Duodenal mucosa (tissue), 2 donors: ENCODE measurements around the gene FAM228B.
A peak's percentile ranks its signal among the peaks of the same experiment; 100 is the strongest.

ENCODE experiments used
- H3K27ac ChIP-seq: one replicate; pipeline ENCODE4 v1.7.0; 2013; ENCODE audit warnings: low read depth, low read length
- H3K27me3 ChIP-seq, 2 donors: one replicate each; pipeline ENCODE4 v1.7.0; 2013; ENCODE audit warnings: low read length in 2 of 2, control low read depth in 1 of 2; ENCODE audit not compliant: insufficient read depth in 2 of 2, control insufficient read depth in 1 of 2
- H3K36me3 ChIP-seq, 2 donors: one replicate each; pipeline ENCODE4 v1.7.0; 2013; ENCODE audit warnings: low read length in 2 of 2, control low read depth in 1 of 2; ENCODE audit not compliant: insufficient read depth in 2 of 2, control insufficient read depth in 1 of 2
- H3K4me1 ChIP-seq, 2 donors: one replicate each; pipeline ENCODE4 v1.7.0; 2013; ENCODE audit warnings: low read length in 2 of 2, control low read depth in 1 of 2; ENCODE audit not compliant: insufficient read depth in 2 of 2, control insufficient read depth in 1 of 2
- H3K4me3 ChIP-seq, 2 donors: one replicate each; pipeline ENCODE4 v1.7.0; 2013; ENCODE audit warnings: low read length in 2 of 2, low read depth in 1 of 2
- H3K9ac ChIP-seq, 2 donors: one replicate each; pipeline ENCODE4 v1.7.0; 2013; ENCODE audit warnings: low read length in 2 of 2, low read depth in 1 of 2
- H3K9me3 ChIP-seq, 2 donors: one replicate each; pipeline ENCODE4 v1.7.0; 2013; ENCODE audit warnings: low read length in 2 of 2, control low read depth in 1 of 2; ENCODE audit not compliant: control insufficient read depth in 1 of 2

Gene FAM228B

DNA sequence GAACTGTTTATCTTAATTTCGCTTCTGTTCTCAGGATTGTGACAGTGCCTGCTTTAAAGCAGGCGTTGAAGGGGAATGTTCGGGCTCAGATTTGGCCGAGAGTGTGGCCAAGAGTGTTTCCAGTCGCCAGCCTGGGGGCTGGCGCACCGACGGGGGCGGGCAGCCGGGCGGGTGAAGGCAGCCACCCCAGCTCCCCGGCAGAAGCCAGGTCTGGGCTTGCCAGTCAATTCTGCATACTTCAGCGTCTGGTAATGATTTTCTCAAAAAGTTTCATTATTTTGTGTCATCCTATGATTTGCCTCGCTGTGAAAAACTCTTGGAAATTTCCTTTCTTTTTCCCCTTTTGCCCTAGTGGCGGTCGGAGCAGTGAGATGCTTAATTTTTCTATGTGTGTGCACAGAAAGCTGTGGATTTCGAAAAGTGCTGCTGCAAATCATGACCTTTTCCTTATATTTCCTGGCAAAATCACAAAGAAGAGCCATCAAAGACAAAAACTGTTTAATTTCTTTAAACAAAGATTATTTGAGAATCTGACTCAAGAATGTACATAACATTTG, 52.4 kb downstream of the FAM228B start:
- H3K27ac ChIP-seq: no peak overlapping the region
- no peaks in the 10 kb centered on the region for H3K27me3 ChIP-seq
- H3K9ac ChIP-seq: no peak overlapping the region
- no peaks in the 10 kb centered on the region for H3K9me3 ChIP-seq
- H3K36me3 ChIP-seq: no peaks in the 10 kb centered on the region
- H3K4me3 ChIP-seq: no peak overlapping the region
- no peaks in the 10 kb centered on the region for H3K4me1 ChIP-seq

DNA sequence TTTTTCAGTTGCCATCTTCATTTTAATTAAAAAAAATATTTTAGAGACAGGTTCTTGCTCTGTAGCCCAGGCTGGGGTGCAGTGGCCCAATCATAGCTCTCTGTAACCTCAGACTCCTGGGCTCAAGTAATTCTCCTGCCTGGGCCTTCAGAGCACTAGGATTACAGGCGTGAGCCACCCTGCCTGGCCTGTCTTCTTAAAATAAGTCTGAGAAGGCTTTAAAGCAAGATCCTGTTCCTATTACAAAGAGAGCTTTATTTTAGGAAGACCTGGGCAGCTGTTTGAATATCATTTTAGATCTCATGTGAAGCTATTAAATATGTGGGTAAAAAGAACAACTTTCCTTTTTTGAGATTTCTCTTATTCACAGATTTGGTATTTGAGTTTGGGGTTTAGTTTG, 53.1 kb downstream of the FAM228B start:
- Histone ChIP-seq H3K9me3 (no peaks in the 10 kb centered on the region), H3K36me3 (no peaks in the 10 kb centered on the region)

GRCh38 chr2:24179683-24180082, 56.4 kb downstream of the FAM228B start:
- Histone ChIP-seq H3K9ac (no peak overlapping the region), H3K27me3 (no peaks in the 10 kb centered on the region), H3K27ac (no peak overlapping the region), H3K4me1 (no peaks in the 10 kb centered on the region), H3K36me3 (no peaks in the 10 kb centered on the region), H3K4me3 (no peak overlapping the region), H3K9me3 (no peaks in the 10 kb centered on the region)

More for the DNA sequence above, 53.1 kb downstream of the FAM228B start:
- H3K9ac ChIP-seq: no peak overlapping the region
- H3K4me1 ChIP-seq: no peaks in the 10 kb centered on the region
- no peak overlapping the region for H3K27ac ChIP-seq
- H3K4me3 ChIP-seq: no peak overlapping the region
- H3K27me3 ChIP-seq: no peaks in the 10 kb centered on the region

- Histone ChIP-seq H3K27ac (no peak overlapping the region), H3K4me1 (no peaks in the 10 kb centered on the region), H3K27me3 (no peaks in the 10 kb centered on the region), H3K9me3 (no peaks in the 10 kb centered on the region), H3K36me3 (no peaks in the 10 kb centered on the region), H3K4me3 (no peak overlapping the region), H3K9ac (no peak overlapping the region)
These were observed 58.6 kb downstream of the FAM228B start for GRCh38 chr2:24181849-24182248.

DNA sequence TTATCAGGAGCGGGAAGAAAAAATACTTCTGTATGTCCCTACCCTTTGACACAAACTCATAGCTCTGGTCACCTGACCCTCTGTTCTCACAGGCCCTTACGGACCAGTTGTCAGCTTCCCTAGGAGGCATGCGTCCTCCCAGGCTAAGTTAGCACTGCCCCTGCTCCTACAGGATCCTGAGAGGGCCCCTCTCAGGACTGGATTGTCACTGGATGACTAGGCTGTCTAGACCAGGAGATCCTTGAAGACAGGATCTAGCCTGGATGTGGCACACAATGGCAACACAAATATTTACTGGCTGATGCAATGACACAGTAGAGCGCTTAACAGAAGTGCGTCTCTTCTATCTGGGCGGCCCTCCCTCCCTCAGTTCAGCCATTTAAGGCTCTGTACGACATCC, 59.2 kb downstream of the FAM228B start:
- H3K9ac ChIP-seq: no peak overlapping the region
- no peak overlapping the region for H3K4me3 ChIP-seq
- no peaks in the 10 kb centered on the region for H3K36me3 ChIP-seq
- H3K4me1 ChIP-seq: no peaks in the 10 kb centered on the region
- no peaks in the 10 kb centered on the region for H3K9me3 ChIP-seq
- H3K27ac ChIP-seq: no peak overlapping the region
- no peaks in the 10 kb centered on the region for H3K27me3 ChIP-seq

DNA sequence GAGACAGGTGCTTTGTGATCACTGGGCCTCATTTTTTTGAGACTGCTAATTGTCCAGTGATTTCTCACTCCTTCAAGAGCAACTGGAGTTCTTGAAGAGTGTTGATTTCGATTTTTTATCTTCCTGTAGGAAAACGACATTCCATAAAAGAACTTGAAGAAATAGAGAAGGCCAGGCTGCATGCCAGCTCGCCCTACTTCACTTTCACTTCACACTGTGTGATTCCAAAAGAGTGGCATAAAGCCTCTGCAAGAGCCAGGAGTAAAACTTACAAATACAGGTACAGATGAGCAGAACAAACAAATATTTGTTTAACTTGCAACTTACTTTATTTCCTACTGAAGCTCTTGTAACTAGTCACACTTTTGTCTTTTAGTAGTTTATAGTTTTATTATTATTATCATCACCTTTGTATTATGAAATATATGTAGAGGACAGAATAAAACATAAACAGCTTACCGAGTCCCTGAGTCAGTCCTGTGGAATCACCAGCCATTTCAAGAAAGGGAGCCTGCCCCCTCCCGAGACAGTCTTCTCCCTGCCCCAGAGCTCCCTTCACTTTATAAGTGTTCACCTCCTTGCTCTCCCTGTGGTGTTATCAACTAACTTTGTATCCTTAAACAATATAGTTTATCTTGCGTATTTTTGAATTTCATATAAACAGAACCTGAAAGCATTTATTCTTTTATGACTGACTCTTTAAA, 60.2 kb downstream of the FAM228B start:
- Histone ChIP-seq H3K9ac (no peak overlapping the region), H3K9me3 (no peaks in the 10 kb centered on the region), H3K4me1 (no peaks in the 10 kb centered on the region), H3K4me3 (no peak overlapping the region), H3K36me3 (no peaks in the 10 kb centered on the region), H3K27ac (no peak overlapping the region), H3K27me3 (no peaks in the 10 kb centered on the region)

GRCh38 chr2:24189551-24189950, 66.3 kb downstream of the FAM228B start:
- Histone ChIP-seq H3K4me1 (no peaks in the 10 kb centered on the region), H3K4me3 (no peak overlapping the region), H3K9me3 (no peaks in the 10 kb centered on the region), H3K27ac (no peak overlapping the region), H3K9ac (no peak overlapping the region), H3K36me3 (no peaks in the 10 kb centered on the region), H3K27me3 (no peaks in the 10 kb centered on the region)

DNA sequence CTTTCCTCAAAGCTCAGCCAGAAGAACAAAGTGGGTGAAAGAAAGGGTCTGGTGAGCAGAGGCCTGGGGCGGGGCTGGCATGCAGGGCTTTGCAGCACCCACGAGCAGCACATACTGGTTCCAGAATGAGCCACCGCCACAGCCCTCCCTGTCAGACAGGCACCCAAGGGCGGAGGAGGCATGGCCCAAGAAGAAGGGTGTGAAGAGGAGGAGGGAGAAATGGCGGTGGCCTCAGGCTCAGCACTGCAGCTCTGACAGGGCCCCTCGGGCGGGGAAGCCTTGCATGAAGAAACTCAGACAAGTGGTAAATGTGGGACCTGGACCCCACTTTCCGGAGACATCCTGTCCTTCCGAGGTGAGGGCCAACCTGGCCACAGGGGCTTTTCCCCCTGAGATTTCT, 67.2 kb downstream of the FAM228B start:
- Histone ChIP-seq H3K4me1 (no peaks in the 10 kb centered on the region), H3K4me3 (no peak overlapping the region), H3K9ac (no peak overlapping the region), H3K27me3 (no peaks in the 10 kb centered on the region), H3K36me3 (no peaks in the 10 kb centered on the region), H3K27ac (no peak overlapping the region), H3K9me3 (no peaks in the 10 kb centered on the region)

GRCh38 chr2:24191156-24191555, 67.9 kb downstream of the FAM228B start:
- Histone ChIP-seq H3K4me3 (no peak overlapping the region), H3K9me3 (no peaks in the 10 kb centered on the region), H3K27me3 (no peaks in the 10 kb centered on the region), H3K36me3 (no peaks in the 10 kb centered on the region), H3K4me1 (no peaks in the 10 kb centered on the region), H3K27ac (no peak overlapping the region), H3K9ac (no peak overlapping the region)

DNA sequence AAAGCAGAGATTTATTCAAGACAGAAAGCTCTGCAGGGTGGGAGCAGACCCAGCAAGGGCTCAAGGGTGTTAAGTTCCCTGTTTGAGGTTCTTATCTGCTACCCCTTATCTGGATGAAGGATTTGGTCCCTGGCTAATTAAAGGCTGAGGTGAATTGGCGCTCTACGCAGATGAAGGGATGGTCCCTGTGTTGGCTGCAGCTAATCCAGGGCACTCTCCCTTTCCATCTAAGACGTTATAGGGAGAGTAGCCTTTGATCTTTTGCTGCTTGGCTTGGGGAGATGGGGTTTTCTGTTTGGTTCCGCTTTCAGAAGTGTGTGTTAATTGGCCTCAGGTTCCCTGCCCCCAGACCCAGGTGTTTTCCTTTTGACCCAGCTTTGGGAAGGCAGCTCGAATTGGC, 68.6 kb downstream of the FAM228B start:
- H3K4me3 ChIP-seq: peak overlapping the region in 1 of 2 donors; percentile 45
- no peaks in the 10 kb centered on the region for H3K4me1 ChIP-seq
- no peak overlapping the region for H3K9ac ChIP-seq
- no peaks in the 10 kb centered on the region for H3K36me3 ChIP-seq
- no peaks in the 10 kb centered on the region for H3K9me3 ChIP-seq
- H3K27me3 ChIP-seq: no peaks in the 10 kb centered on the region
- no peak overlapping the region for H3K27ac ChIP-seq
